HG02588 (cell line): ENCODE measurements around the gene MTF2.
"Not testable (repeated sequence)": the region's sequence is repeated elsewhere in the genome, so short reads cannot be mapped to it uniquely, and the experiment has no call there.

ENCODE experiments used
- ATAC-seq: cut with Tn5 transposase; IDR thresholded peaks from one replicate; pipeline ENCODE4 v1.9.1; 2021; ENCODE audit warnings: mild to moderate bottlenecking, moderate library complexity; ENCODE audit not compliant: unreplicated experiment

The MTF2 gene

DNA sequence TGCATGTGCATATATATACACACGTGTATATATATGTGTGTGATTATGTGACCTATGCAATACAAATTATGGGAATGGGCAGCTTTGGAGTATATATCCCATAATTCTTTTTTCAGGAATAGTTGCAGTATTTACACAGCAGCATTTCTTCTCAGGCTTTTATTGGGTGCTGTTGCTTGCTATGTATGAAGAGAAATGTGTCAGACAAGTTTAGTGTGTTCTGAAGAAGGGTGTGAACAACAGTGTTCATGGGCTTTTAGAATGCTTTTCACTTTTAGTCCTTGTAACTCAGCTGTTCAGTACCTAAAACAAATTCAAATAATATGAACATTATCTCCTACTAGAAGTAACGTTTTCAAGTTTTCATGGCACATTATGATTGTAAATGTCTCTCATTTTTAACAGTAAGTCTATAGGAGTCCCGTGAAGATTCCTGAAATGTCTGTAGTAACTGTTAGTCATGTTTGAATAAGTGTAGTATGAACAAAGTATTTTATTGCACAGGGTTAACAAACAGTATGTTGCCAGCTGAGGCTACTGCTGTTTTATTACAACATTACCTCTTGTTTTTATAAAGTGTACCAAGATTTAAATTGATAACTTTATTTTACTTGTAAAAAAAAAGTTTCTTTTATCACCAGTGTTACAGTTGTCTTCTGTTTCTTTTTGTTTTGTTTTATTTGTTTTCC, 58.7 kb downstream of the MTF2 start:
- ATAC-seq: no peak

DNA sequence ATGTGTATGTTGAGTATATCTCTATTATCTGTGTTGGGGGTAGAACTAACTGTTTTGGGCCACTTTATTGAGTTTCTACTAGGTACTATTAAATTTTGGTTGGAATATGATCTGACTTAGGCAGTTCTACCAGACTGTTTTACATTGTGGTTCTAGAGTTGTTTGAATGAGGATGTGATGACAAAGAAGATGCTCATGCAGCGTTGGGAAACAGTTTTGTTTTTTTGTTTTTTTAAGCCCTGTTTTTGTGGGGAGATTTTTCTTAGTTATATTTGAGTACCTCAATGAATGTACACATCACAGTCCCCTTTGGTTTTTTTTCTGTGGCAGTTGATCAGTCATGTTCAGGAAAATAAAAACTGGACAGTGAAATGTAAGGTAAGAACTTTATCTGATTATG, 61.0 kb downstream of the MTF2 start:
- no peak for ATAC-seq

DNA sequence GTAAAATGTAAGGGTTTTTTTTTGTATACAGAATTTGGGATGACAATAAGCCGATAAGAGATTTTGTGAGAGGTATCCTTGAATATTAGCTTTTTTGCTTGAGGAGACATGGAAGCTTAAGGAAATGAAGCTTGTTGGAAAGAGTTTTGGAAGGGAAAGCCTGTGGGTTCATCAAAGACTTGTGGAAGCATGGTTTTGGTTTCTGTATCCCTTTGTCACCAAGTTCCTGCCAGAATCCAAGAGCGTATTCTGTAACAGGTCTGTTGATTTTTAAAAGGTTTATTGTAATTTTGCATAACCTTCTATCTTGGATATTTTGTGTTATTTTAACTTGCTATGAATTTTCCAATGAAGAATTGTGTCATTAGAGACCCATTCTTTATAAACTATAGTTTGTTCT, 63.1 kb downstream of the MTF2 start:
- no peak for ATAC-seq

DNA sequence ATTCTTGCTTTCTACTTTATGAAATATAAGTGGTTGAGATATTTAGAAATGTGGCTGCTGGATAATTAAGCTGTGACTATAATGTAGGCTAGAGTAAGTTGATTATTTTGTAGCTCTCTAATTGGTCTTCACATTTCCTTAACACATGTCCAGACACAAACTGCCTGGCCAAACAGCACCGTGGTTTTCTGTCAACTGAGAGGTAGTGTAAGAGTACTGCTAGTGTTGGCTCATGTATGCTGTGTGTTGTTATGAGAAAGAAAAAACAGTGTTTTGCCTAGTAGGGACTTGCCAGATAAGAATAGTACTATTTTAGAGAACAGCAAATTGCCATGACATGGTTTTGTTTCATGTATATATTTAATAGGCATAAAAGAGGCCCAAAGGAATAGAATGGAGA, 64.1 kb downstream of the MTF2 start:
- no peak for ATAC-seq

DNA sequence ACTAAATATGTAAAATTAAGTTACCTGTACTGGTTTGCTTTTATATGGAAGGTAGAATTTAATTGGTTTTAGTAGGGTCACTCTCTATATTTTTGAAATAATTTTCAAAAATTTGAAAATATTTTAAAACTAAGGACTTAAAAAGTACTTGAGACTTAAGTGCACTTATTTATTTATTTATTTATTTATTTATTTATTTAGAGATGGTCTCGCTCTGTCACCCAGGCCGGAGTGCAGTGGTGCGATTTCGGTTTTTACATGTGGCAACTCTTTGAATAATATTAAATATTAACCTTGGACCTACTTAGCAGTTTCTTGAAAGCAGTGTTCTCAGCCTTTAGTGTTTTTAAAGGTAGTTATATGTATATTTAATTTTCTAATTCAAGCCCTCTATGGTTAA, 64.7 kb downstream of the MTF2 start:
- no peak for ATAC-seq

DNA sequence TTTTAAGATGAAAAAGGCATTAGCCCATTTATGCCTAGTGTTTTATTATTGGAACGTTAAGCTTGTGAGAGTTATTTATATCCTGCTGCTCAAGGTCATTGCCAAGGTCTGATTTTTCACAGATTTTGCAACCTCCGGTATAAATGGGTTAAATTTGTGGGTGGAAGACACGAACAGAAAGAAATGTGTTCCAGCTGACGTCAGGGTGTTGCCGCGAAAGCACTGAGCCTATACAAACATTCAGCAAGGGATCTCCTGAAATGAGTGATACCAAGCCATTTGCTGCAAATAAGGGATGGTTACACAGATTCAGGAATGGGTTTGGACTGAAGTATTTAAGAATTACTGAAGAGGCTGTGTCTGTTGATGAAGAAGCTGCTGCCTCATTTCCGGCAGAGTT, 68.9 kb downstream of the MTF2 start:
- no peak for ATAC-seq

DNA sequence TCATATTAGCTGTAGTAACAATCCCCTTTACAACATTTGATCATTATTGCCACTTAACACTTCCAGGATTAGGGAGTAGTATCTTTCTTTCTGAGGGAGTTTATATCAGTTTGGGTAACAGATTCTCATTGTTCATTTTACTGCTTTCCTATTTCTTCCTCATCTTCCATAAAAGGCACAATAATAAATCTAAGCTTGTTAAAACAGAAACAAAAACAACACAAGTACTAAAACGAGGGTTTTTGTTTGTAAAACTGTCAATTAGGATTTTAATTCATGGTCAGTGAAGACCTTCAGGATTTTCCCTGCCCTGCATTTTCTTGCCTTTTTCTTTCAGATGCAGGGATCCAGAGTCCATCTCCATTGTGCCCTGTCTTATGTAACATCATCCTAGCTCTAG, 71.6 kb downstream of the MTF2 start:
- ATAC-seq: no peak

DNA sequence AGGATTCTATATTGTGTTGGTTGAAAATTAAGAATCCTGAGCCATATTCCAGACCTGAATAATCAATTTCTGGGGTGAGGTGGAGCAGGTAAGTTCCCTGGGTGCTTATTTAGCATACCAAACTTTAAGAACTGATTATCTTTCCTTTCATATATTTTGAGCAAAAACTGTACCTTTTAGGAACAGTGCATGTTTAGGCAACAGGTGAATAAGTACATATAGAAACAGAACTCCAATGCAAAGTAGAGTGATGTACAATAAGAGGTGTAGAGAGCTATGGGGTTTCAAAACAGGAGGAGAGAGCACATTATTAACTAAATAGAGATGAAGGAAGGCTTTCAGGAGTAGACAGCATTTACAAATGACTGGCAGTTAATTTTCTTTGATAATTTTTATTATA, 72.4 kb downstream of the MTF2 start:
- ATAC-seq: no peak

DNA sequence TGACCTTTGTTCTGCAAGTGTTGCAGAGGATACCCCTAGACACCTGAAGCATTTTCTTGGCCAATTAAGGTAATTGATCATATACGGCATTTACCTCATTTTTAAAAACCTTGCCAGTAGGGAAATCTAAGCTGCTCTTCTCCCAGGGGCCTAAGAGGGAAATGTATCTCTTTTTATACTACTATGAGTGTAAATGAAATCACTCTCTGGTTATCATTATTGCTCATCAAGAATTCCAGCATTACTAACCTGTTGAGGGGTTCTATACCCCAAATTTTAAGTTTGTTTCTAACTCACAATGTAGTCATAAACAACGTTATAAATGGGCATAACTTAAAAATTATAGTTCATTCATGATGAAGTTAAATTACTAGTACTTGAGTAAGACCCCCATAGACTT, 73.8 kb downstream of the MTF2 start:
- ATAC-seq: no peak

DNA sequence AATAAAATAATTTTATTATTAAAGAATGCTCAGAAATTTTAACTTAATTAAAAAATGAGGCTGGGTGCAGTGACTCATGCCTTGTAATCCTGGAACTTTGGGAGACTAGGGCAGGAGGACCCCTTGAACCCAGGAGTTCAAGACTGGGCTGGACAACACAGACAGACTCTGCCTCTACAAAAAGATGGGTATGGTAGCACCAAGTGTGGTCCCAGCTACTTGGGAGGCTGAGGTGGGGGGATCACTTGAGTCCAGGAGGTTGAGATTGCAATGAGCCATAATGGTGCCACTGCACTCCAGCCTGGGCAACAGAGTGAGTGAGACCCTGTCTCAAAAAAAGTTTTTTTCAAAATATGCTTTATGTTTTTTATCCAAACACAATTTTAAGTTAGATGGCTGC, 75.8 kb downstream of the MTF2 start:
- ATAC-seq: no peak

DNA sequence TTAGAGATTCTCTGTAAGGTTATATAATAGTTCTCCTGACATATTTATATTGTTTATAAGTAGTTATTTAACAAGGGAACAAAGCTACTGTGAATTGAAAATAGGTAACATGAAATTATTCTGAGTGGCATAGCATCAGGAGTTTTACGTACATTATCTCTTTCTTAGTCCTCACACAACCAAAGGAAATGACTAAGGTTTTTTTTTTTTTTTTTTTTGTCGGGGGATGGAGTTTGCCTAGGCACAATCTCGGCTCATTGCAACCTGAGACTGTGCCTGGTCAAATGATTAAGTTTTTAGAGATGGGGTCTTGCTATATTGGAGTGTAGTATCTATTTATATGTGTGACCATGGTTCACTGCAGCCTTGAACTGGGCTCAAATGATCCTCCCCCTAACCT, 76.3 kb downstream of the MTF2 start:
- ATAC-seq: no peak

DNA sequence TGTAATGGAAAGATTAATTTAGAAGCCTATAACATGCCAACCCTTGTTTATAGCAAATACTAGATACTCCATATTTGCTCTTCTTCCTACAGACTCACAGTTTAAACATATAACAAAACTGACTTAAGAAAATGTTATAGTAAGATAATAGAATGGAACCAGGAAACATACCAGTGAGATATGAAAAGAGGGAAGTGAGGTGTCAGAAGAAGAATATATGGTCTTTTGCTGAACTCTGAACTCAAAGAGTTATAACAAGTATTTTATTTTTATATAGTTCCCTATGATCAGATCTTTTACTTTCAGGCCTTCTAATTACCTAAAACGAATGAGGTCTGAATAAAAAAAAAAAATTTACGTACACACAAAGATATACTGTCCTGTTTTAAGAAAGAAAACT, 80.3 kb downstream of the MTF2 start:
- no peak for ATAC-seq

DNA sequence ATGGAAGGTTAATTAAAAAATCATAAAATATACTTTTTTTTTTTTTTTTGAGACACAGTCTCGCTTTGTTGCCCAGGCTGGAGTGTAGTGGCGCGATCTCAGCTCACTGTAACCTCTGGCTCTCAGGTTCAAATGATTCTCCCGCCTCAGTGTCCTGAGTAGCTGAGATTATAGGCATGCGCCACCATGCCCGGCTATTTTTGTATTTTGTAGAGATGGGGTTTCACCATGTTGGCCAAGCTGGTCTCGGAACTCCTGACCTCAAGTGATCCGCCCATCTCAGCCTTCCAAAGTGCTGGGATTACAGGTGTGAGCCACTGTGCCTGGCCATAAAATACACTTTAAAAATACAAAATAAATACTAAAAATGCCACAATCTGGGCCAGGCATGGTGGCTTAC, 84.2 kb downstream of the MTF2 start:
- not testable (repeated sequence) for ATAC-seq

DNA sequence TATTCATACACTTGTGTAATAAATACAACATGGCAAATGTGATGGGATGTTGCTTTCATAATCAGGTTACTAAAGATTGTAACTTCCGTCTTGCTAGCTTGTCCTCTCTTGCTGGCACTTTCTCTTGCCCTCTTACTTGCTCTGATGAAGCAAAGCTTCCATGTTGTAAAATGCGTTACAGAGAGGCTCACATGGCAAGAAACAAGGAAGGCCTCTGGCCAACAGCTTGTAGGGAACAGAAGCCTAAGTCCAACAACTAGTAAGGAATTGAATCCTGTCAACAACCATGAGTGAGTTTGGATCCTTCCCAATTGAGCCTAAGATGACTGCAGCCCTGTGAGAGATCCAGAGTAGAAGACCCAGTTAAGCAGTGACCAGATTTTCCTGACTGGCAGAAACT, 85.7 kb downstream of the MTF2 start:
- ATAC-seq: no peak

DNA sequence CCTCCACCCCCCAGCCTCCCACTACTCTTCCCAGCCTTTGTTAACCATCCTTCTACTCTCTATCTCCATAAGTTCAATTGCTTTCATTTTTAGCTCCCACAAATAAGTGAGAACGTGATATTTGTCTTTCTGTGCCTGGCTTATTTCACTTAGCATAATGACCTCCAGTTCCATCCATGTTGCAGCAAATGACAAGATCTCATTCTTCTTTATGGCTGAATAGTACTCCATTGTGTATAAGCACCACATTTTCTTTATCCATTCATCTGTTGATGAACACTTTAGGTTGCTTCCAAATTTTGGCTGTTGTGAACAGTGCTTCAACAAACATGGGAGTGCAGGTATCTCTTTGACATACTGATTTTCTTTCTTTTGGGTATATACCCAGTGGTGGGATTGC, 86.8 kb downstream of the MTF2 start:
- not testable (repeated sequence) for ATAC-seq

DNA sequence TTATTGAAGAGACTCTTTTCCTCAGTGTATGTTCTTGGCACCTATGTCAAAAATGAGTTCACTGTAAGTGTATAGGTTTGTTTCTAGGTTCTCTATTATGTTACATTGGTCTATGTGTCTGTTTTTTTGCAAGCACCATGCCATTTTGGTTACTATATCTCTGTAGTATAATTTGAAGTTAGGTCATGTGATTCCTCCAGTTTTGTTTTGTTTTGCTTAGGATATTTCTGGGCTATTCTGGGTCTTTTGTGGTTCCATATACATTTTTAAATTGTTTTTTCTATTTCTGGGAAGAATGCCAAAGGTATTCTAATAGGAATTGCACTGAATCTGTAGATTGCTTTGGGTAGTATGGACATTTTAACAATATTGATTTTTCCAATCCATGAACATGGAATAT, 87.9 kb downstream of the MTF2 start:
- no peak for ATAC-seq

DNA sequence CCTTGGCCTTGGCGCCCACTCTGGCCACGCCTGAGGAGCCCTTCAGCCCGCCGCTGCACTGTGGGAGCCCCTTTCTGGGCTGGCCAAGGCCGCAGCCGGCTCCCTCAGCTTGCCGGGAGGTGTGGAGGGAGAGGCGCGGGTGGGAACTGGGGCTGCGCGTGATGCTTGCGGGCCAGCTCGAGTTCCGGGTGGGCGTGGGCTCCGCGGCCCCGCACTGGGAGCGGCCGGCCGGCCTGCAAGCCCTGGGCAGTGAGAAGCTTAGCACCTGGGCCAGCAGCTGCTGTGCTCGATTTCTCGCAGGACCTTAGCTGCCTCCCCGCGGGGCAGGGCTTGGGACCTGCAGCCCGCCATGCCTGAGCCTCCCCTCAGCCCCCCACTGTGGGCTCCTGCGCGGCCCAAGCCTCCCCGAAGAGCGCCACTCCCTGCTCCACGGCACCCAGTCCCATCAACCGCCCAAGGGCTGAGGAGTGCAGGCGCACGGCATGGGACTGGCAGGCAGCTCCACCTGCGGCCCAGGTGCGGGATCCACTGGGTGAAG, 91.1 kb downstream of the MTF2 start:
- ATAC-seq: not testable (repeated sequence)

DNA sequence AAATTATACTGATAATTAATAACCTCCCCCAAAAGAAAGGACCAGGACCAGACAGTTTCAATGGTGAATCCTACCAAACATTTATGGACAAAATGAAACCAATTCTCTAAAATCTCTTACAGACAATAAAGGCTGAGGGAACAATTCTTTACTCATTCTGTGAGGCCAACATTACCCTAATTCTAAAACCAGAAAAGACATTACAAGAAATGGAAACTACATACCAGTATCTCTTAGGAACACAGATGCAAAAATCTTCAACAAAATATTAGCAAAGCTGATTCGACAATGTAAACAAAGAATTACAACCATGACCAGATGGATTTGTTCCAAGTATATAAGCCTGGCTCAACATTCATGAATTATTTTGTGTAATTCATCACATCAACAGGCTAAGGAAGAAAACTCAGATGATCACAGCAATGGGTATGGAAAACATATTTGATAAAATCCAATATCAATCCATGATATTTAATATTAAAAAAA, 92.5 kb downstream of the MTF2 start:
- ATAC-seq: no peak

DNA sequence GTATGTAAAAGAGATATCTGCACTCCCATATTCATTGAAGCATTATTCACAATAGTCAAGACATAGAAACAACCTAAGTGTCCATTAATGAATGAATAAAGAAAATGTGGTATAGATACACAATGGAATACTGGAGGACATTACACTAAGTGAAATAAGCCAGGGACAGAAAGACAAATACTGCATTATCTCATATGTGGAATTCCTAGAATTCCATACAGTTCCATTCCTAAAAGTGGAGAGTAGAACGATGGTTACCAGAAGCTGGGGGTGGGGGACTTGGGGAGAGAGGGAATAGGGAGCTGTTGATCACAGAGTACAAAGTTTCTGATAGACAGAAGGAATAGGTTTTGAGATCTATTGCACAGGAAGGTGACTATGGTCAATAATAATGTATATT, 93.7 kb downstream of the MTF2 start:
- no peak for ATAC-seq

DNA sequence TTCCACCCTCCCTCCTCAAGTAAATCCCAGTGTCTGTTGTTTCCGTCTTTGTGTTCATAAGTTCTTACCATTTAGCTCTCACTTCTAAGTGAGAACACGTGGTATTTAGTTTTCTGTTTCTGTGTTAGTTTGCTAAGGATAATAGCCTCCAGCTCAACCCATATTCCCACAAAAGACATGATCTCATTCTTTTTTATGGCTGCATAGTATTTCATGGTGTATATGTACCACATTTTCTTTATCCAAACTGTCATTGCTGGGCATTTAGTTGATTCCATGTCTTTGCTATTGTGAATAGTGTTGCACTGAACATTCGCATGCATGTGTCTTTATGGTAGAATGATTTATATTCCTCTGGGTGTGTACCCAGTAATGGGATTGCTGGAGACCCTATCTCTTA, 95.6 kb downstream of the MTF2 start:
- ATAC-seq: not testable (repeated sequence)

DNA sequence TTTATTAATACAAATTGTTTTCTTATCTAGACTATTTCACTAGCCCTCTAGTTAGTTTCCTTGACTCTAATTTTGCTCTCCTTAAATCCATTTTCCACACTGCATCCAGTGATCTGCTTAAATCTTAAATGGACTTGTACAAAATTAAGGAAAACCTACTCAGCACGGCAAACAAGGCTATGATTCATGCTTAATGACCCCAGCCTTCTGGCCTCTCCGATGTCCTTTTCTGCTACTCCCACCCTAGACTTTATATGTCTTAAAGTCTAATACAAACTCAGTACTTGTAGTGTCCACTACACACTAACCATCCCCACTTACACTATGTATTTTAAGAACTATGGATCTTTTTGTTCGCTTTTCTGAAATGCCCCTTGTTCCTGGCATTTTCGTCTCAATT, 98.9 kb downstream of the MTF2 start:
- no peak for ATAC-seq

DNA sequence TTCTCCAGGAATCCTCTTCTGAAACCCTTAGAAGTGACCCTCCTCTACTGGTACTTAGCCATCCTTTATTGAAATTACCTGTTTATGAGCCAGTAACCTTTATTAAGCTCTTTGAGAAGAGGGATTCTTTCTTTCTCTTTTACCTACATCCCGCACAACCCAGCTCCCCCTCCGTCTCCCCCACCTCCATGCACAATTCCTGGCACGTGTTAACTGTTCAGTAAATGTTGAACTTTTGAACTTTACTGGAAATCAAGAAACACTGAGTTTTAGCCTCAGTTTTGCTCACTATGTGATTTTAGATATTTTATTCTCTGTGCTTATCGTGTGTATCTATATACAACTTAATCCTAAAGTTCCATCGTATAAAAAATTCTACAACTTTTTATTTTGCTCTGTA, 99.3 kb downstream of the MTF2 start:
- ATAC-seq: no peak
